GM13976 (cell line): ENCODE data around the gene PARP9.

Source experiments
- DNase-seq: peaks from one replicate; pipeline ENCODE4 v3.0.0; 2012; ENCODE audit warnings: low spot score
- in situ Hi-C: fragments of 300-500 bp; cut with MboI; formaldehyde crosslinking; loops from one replicate; pipeline ENCODE4 v1.12.0; 2022; ENCODE audit warnings: low sequenced_read_pairs, mixed read lengths, inconsistent platforms; ENCODE audit not compliant: unreplicated experiment
- TF ChIP-seq, protein P1 (sequence below): IDR thresholded peaks from 2 replicates; pipeline ENCODE4 v1.5.1; 2012; ENCODE audit warnings: borderline replicate concordance, mild to moderate bottlenecking; ENCODE audit not compliant: insufficient read depth; ENCODE audit errors: extremely low read depth, missing control alignments, control extremely low read depth

PARP9 gene

DNA sequence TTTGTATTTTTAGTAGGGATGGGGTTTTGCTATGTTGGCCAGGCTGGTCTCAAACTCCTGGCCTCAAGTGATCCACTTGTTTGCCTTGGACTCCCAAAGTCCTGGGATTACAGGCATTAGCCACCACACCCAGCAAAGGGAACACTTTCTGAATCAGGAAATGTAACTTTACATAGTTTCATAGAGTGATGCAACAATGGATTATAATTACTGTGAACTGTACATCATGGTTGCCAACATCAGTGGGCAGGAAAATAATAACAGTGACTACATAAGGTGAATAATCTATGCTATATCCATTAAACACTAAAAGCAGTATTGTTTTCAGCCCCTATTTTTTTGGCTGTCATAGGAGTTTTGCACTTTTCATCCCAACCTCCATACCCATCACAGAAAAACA, 44.4 kb downstream of the PARP9 start:
- in situ Hi-C loops: no loop called here
- TF ChIP-seq, protein P1, sequence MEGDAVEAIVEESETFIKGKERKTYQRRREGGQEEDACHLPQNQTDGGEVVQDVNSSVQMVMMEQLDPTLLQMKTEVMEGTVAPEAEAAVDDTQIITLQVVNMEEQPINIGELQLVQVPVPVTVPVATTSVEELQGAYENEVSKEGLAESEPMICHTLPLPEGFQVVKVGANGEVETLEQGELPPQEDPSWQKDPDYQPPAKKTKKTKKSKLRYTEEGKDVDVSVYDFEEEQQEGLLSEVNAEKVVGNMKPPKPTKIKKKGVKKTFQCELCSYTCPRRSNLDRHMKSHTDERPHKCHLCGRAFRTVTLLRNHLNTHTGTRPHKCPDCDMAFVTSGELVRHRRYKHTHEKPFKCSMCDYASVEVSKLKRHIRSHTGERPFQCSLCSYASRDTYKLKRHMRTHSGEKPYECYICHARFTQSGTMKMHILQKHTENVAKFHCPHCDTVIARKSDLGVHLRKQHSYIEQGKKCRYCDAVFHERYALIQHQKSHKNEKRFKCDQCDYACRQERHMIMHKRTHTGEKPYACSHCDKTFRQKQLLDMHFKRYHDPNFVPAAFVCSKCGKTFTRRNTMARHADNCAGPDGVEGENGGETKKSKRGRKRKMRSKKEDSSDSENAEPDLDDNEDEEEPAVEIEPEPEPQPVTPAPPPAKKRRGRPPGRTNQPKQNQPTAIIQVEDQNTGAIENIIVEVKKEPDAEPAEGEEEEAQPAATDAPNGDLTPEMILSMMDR: no peak
- DNase-seq: no peak

DNA sequence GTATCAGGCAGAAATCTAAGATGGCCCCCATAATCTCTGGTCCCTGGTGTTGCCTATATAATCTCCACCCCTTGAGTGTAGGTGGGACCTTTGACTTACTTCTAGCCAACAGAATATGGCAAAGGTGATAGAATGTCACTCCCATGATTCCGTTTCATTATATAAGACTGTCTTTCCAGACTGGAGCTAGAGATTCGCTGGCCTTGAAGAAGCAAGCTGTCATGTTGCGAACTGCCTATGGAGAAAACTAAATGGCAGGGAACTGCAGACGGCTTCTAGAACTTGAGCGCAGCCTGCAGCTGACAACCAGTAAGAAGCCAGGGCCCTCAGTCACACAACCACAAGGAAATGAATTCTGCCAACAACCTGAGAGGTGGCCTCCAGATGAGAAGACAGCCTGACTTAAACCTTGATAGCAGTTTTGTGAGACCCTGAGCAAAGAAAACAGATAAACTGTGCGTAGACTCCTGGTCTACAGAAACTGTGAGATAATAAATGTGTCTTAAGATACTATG, 47.2 kb downstream of the PARP9 start:
- no peak for DNase-seq
- TF ChIP-seq, protein P1: no peak
- in situ Hi-C loops: no loop called here

DNA sequence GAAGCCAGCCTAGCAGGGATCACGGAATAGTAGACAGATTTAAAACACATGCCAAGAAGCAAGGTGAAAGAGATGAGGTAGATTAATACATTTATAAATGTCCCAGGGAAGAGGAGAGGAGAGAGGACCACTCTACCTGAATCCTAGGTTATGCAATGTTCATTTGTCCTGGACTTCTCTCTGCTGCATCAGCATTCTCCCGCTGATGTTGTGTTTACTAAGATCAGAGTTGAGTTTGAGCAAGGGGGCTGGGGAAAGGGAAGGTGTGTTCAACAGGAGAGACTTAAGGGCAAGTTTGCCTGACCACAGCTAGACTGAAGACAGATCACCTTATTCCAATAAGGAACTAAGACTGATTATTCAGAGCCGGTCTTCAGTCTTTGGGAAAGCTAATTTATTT, 48.2 kb downstream of the PARP9 start:
- in situ Hi-C loops: no loop called here
- DNase-seq: no peak
- TF ChIP-seq, protein P1: no peak

DNA sequence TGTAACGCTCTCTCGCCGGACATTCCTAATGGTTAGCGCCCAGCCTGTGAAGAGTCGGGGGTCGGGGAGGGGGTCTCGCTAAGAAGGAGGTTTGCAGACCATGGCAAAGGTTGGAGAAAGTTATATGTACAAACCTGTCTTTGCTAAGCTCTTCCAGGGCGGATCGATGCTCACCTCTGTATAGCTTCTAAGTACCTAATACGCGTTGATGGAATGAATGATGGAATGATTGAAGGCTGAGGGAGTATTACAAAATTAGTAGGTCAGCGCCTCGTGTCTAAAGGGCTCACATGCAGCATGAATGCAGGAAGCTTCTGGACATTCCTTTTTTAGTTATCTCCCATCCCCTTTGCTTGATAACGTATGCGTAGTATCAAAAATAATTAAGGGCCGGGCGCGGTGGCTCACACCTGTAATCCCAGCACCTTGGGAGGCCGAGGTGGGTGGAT, 49.1 kb downstream of the PARP9 start:
- TF ChIP-seq, protein P1: no peak
- in situ Hi-C loops: no loop called here
- no peak for DNase-seq

DNA sequence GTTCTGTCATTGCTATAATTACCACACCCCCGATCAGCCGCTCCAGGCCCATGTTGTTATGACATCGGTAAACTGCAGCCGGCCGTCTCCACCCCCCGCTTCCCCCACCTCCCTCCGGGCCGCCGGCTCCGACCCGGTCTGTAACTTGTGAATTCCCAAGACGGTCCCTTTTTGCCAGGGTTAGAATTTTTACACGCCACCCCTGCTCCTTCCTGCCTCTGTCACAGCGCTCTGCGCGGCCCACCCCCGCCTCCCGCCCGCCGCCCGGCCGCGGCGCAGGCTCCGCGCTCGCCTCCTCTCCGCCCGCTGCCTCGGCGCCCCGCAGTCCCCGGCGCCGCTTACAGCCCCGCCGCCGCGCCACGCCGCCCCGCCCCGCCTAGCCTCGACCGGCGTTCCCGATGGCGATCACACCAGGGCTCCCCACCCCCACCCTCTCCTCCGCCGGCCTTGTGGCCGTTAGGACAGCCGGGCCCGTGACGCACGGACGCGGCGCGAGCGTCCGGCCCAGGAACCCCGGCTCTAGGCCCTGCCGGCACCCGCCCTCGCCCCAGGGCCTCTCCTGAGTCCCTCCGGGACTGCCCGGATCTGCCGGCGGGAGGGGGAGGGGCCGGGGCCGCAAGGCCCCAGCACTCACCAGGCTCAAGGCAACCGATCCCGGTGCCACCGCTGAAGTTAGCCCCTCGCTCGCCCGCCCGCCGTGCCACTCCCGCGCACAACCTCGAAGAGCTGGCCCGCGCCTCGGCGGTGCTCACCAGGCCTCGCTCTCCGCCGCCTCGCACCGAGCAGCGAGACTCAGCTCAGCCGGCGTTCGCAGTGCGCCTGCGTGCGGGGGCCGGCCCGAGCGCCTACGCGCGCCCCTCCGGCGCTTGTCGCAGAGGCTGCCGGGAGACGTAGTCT, 49.7 kb downstream of the PARP9 start, which contains the start of gene KPNA1:
TSS of gene KPNA1 (minus strand) at position 817 of the 897 bp plus-strand sequence. CDS start 18,374 bp downstream, outside the sequence.
- DNase-seq: peak; percentile 96
- in situ Hi-C loops: no loop called here
- TF ChIP-seq, protein P1: no peak

DNA sequence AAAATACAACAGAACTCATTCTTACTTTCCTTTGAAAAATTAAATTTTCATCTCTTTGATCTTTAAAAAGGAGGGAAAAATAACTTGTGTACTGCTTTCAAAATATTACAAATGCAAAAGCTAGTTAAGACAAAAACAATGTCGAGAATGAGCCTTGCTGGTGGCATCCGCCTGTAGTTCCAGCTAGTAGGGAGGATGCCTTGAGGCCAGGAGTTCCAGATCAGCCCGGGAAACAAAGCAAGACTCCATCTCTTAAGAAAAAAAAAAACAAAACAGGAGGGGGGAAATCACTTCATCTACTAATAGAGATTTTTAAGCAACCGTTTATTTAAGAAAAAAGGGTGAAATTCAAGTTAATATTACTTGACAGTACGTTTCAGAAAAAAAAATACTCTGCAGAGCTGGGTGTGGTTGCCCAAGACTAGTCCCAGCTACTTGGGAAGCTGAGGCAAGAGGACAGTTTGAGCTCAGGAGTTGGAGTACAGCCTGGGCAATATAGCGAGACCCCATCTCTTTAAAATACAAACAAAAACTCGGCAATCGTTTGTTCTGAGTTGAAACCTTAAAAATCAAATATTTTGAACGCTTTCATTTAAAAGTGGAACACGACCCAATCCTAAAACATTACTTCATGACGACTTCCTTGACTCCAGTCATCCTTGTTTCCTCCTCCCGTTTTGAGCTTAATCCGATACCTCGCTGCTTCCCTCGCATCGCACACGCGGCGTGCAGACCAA, 50.5 kb downstream of the PARP9 start:
- TF ChIP-seq, protein P1: no peak
- in situ Hi-C loops: no loop called here
- DNase-seq: no peak
